IPS DF 6.9 (cell line): ENCODE measurements around the gene NAA38.
"Not testable (repeated sequence)": the region's sequence is repeated elsewhere in the genome, so short reads cannot be mapped to it uniquely, and the experiment has no call there.

Experiments used
- DNase-seq: peaks from one replicate; pipeline ENCODE4 v3.0.0-alpha.2; 2013; ENCODE audit warnings: low read depth, low spot score
- H3K27ac ChIP-seq: one replicate; pipeline ENCODE4 v1.5.1; 2013; ENCODE audit warnings: low read length, control low read depth
- H3K27me3 ChIP-seq: 2 replicates; pipeline ENCODE4 v1.6.1; 2013; ENCODE audit warnings: mild to moderate bottlenecking, low read length; ENCODE audit not compliant: control insufficient read depth, insufficient read depth
- H3K36me3 ChIP-seq: 2 replicates; pipeline ENCODE4 v1.6.1; 2013; ENCODE audit warnings: low read length; ENCODE audit not compliant: control insufficient read depth, insufficient read depth
- H3K4me1 ChIP-seq: 2 replicates; pipeline ENCODE4 v1.6.1; 2013; ENCODE audit warnings: low read length; ENCODE audit not compliant: control insufficient read depth, insufficient read depth
- H3K4me3 ChIP-seq: 2 replicates; pipeline ENCODE4 v1.5.1; 2013; ENCODE audit warnings: mild to moderate bottlenecking, low read length
- H3K9me3 ChIP-seq: 2 replicates; pipeline ENCODE4 v1.6.1; 2013; ENCODE audit warnings: low read length, inconsistent platforms; ENCODE audit not compliant: control insufficient read depth, insufficient read depth
- WGBS: extraction: QIAGEN DNeasy Blood & Tissue Kit; methylation state at CpG from one replicate; pipeline ENCODE4 v1.1.7; 2013; ENCODE audit warnings: mixed read lengths, missing lambda C conversion rate; ENCODE audit not compliant: insufficient read length, insufficient coverage; 5-methylcytosine and 5-hydroxymethylcytosine counted together

NAA38 gene

DNA sequence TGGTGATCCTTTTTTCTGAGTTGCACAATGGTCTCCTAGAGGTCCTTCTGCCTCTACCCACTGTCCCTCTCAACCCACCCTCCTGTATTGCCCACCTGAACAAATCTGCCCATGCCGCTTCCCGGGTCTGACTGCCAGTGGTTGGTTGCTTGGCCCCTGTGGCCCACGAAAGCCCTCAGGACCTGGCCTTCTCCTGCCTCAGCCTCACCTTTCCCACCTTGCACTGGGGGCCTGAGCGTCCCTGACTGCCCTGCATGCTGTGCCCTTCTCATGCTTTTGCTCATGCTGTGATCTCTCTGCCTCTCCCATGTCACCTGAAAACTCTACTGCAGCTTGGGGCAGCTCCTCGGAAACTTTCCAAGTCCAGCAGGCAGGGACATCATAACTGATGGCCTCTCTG is 37.1 kb downstream of the NAA38 start:
- Histone ChIP-seq H3K4me3 (no peak overlapping the region), H3K27ac (no peak overlapping the region), H3K4me1 (peaks cover 3% of the 10 kb centered on the region), H3K9me3 (no peaks in the 10 kb centered on the region), H3K36me3 (no peaks in the 10 kb centered on the region), H3K27me3 (peaks cover 2% of the 10 kb centered on the region; the same call in 1 of the 2 replicates)
- DNase-seq = no peak
- no CpG with 5 or more reads among the region's 5 CpGs for WGBS

DNA sequence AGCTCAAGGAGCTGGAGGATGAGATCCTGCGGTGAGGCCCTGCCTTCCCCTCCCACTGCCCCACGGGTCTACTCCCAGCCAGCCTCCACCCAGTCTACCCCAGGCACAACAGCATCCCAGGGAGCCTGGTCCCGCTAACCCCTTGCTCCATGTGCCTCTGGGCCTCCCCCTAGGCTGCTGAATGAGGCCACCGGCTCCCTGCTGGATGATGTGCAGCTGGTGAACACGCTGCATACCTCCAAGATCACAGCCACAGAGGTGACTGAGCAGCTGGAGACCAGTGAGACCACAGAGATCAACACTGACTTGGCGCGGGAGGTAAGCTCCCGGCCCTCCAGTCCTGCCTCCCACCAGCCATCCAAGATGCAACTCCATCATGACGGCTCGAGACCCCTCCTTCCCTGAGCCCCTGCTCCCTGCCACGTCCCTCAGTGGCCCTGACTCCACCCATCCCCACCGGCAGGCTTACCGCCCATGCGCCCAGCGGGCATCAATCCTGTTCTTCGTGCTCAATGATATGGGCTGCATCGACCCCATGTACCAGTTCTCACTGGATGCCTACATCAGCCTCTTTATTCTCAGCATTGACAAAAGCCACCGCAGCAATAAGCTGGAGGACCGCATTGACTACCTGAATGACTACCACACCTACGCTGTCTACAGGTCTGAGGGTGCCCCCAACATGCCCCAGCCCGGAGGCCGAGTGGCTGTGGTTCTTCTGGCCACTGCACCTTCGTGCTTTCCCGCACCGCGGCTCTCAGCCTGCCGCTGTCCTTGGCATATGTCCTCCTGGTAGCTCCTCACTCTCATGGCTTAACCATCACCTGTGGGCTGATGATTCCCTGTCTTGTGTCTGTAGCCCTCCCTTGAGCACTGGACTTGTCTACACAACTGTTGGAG is 38.4 kb downstream of the NAA38 start:
- Histone ChIP-seq H3K36me3 (no peaks in the 10 kb centered on the region), H3K27me3 (no peaks in the 10 kb centered on the region; the same call in 1 of the 2 replicates), H3K27ac (no peak overlapping the region), H3K4me1 (peaks cover 3% of the 10 kb centered on the region), H3K9me3 (no peaks in the 10 kb centered on the region), H3K4me3 (no peak overlapping the region)
- no peak for DNase-seq
- WGBS = no CpG with 5 or more reads among the region's 27 CpGs

DNA sequence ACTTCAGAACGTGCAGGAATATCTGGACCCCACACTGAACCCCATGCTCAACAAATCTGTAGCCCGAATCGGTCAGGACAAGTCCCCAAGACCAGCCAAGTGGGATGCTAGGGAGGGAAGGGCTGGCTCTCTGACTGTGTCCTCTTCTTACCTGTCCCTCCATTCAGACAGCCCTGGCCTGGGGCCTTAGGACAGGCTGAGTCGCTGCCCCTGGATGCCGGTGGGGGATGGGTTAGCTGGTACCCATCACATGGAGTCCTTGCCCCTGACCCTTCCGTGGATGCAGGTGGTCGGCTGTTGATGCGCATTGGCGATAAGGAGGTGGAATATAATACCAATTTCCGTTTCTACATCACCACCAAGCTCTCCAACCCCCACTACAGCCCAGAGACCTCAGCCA is 39.3 kb downstream of the NAA38 start:
- no peak for DNase-seq
- no peak overlapping the region for H3K4me3 ChIP-seq
- H3K27me3 ChIP-seq = no peaks in the 10 kb centered on the region
- no peaks in the 10 kb centered on the region for H3K9me3 ChIP-seq
- H3K27ac ChIP-seq = no peak overlapping the region
- no CpG with 5 or more reads among the region's 10 CpGs for WGBS
- H3K36me3 ChIP-seq = no peaks in the 10 kb centered on the region
- H3K4me1 ChIP-seq = no peaks in the 10 kb centered on the region; the same call in 1 of the 2 replicates

GRCh38 chr17:7817643-7817964 is 39.8 kb downstream of the NAA38 start:
- H3K27me3 ChIP-seq = no peaks in the 10 kb centered on the region
- no peaks in the 10 kb centered on the region; the same call in 1 of the 2 replicates for H3K4me1 ChIP-seq
- H3K9me3 ChIP-seq = no peaks in the 10 kb centered on the region
- no CpG with 5 or more reads among the region's 9 CpGs for WGBS
- no peak for DNase-seq
- no peaks in the 10 kb centered on the region for H3K36me3 ChIP-seq
- no peak overlapping the region for H3K27ac ChIP-seq
- H3K4me3 ChIP-seq = no peak overlapping the region

DNA sequence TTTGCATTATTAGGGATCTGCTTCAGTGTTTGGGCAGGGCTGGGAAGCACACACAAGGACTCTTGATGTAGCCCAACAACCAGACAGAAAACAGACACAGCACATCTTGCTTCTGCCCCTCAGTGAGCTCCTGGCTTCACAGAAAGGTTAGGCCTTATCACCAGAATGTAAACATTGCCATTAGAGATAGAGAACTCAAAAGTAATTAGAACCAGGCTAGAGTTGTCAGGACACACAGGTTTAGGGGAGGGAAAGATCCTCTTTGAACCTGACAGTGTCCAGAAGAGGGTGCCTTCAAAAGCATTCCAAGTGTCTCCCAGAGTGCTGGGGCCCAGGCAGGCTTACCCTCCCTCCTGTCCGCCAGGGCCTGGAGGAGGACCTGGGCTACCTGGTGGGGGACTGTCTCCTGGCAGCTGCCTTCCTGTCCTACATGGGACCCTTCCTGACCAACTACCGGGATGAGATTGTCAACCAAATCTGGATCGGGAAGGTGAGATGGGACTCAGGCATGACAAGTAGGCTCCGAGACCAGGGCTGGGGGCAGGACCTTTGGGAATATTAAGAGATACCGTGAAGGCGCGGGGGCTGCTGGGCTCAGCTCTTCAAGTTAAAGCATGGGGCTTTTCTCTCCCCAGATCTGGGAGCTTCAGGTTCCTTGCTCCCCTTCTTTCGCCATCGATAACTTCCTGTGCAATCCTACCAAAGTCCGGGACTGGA is 40.3 kb downstream of the NAA38 start:
- H3K36me3 ChIP-seq = no peaks in the 10 kb centered on the region
- WGBS = no CpG with 5 or more reads among the region's 10 CpGs
- H3K4me1 ChIP-seq = no peaks in the 10 kb centered on the region; the same call in 1 of the 2 replicates
- H3K27me3 ChIP-seq = no peaks in the 10 kb centered on the region
- DNase-seq = no peak
- H3K27ac ChIP-seq = no peak overlapping the region
- no peak overlapping the region for H3K4me3 ChIP-seq
- H3K9me3 ChIP-seq = no peaks in the 10 kb centered on the region

DNA sequence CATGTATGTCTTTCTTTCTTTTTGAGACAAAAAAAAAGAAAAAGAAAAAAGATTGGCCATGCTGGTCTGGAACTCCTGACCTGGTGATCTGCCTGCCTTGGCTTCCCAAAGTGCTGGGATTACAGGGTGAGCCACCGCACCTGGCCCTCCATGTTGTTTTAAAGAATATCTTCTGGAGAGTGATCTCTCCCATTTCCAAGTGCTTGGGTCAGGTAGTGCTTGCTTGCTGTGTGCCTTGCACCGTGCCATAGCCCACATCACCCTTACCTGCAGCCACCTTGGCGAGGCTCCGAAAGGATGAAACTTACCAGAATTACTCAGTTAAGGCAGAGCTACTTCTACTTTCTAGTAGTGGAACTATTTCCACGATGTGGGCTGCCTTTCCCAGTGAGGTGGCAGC is 42.4 kb downstream of the NAA38 start:
- no CpG with 5 or more reads among the region's 5 CpGs for WGBS
- Histone ChIP-seq H3K27me3 (no peaks in the 10 kb centered on the region), H3K9me3 (no peaks in the 10 kb centered on the region), H3K4me3 (no peak overlapping the region), H3K27ac (no peak overlapping the region), H3K36me3 (no peaks in the 10 kb centered on the region), H3K4me1 (no peaks in the 10 kb centered on the region; the same call in 1 of the 2 replicates)
- DNase-seq = no peak

DNA sequence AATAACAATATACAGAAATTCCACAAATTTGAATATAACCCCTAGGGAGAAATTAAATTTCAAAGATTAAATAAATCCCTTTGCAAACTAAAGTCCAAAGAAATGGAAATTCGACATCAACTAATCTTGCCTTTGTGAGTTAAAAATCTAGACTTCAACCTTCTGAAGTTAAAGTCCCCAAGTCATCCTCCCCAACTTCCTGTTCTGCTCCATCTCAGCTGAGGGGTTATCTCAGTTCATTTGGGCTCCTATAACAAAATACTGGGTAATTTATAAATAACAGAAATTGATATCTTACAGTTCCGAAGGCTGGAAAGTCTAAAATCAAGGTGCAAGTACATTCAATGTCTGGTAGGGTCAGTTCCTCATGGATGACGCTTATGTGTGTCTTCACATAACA is 46.1 kb downstream of the NAA38 start:
- Histone ChIP-seq H3K36me3 (no peaks in the 10 kb centered on the region), H3K27ac (no peak overlapping the region), H3K9me3 (no peaks in the 10 kb centered on the region), H3K4me1 (no peaks in the 10 kb centered on the region), H3K27me3 (no peaks in the 10 kb centered on the region), H3K4me3 (no peak overlapping the region)
- no peak for DNase-seq
- WGBS = no CpG with 5 or more reads among the region's 3 CpGs

DNA sequence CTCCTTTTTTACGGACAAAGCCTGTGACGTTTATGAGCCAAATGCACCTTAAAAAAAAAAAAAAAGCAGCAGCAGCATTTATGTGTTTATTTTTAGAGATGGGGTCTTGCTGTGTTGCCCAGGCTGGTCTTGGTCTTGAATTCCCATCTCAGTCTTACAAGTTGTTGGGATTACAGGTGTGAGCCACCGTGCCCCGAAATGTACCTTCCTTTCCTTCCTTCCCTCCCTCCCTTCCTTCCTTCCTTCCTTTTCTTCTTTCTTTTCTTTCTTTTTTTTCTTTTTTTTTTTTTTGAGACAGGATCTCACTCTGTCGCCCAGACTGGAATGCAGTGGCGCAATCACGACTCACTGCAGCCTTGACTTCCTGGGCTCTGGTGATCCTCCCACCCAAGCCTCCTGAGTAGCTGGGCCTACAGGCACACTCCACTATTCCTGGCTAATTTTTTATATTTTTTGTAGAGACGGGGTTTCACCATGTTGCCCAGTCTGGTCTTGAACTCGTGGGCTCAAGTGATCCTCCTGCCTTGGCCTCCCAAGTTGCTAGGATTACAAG is 47.5 kb downstream of the NAA38 start:
- DNase-seq, H3K27ac ChIP-seq, H3K36me3 ChIP-seq, H3K27me3 ChIP-seq, H3K4me1 ChIP-seq, H3K9me3 ChIP-seq, H3K4me3 ChIP-seq: not testable (repeated sequence)
- WGBS = no CpG with 5 or more reads among the region's 9 CpGs

GRCh38 chr17:7809086-7809790 is 48.1 kb downstream of the NAA38 start:
- Histone ChIP-seq H3K4me1 (no peaks in the 10 kb centered on the region), H3K27me3 (no peaks in the 10 kb centered on the region), H3K9me3 (no peaks in the 10 kb centered on the region), H3K4me3 (no peak overlapping the region), H3K36me3 (no peaks in the 10 kb centered on the region), H3K27ac (no peak overlapping the region)
- no peak for DNase-seq
- WGBS = no CpG with 5 or more reads among the region's 11 CpGs

GRCh38 chr17:7807206-7807605 is 50.2 kb downstream of the NAA38 start:
- H3K4me3 ChIP-seq = no peak overlapping the region
- no peaks in the 10 kb centered on the region for H3K9me3 ChIP-seq
- H3K27me3 ChIP-seq = no peaks in the 10 kb centered on the region
- H3K4me1 ChIP-seq = no peaks in the 10 kb centered on the region
- WGBS = no CpG with 5 or more reads among the region's 21 CpGs
- H3K27ac ChIP-seq = no peak overlapping the region
- DNase-seq = no peak
- H3K36me3 ChIP-seq = no peaks in the 10 kb centered on the region
